Measurements from ENCODE around the gene ZNRF1. TPM values are rescaled to one million over a fixed set of nuclear protein-coding genes. Genes with fewer than 3 reads are reported as not detected.

The ZNRF1 gene
- total RNA-seq, 1 donor from 2014 or later, result 2.8 TPM

DNA sequence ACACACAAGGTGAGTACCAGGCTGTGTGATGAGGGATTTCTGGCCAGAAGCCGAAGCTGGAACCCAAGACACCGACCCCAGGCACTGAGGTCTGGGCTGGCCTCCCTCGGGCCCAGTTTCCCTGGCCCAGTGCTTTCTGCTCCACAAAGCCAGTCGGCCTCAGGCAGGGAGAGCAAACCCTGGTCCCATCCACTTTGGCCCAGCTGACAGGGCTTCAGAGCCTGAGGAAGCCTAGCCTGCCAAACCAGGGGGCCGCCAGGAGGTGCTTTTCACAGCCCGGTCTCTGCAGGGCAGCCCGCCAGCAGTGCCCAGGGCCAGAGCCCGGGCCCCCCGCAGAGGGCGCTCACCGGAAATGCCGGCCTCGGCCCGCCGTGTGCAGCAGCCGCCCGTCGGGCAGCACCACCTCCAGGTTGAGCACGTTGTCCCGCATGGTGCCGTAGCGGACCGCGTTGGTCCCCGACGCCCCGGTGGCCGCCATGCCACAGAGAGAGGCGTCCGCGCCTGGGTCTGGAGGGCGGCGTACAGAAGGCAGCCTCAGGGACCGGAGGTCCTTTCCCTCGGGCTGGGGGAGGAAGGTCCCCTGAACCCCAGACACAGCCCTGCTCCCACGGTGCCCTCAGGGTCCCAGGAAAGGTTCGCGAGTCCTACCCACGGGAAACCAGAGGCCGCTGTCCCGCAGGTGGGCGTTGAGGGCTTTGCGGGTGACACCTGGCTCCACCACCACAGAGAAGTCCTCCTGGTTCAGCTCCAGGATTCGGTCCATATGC is 115.5 kb downstream of the ZNRF1 start:
- TF ChIP-seq, protein P1, sequence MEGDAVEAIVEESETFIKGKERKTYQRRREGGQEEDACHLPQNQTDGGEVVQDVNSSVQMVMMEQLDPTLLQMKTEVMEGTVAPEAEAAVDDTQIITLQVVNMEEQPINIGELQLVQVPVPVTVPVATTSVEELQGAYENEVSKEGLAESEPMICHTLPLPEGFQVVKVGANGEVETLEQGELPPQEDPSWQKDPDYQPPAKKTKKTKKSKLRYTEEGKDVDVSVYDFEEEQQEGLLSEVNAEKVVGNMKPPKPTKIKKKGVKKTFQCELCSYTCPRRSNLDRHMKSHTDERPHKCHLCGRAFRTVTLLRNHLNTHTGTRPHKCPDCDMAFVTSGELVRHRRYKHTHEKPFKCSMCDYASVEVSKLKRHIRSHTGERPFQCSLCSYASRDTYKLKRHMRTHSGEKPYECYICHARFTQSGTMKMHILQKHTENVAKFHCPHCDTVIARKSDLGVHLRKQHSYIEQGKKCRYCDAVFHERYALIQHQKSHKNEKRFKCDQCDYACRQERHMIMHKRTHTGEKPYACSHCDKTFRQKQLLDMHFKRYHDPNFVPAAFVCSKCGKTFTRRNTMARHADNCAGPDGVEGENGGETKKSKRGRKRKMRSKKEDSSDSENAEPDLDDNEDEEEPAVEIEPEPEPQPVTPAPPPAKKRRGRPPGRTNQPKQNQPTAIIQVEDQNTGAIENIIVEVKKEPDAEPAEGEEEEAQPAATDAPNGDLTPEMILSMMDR (IDR thresholded peaks at IDR 0.05), result no peak
- Mint-ChIP-seq H3K4me3 (no peak overlapping the region), H3K27ac (no peak overlapping the region), H3K9me3 (no peaks in the 10 kb centered on the region), H3K4me1 (peaks cover 23% of the 10 kb centered on the region), H3K27me3 (peaks cover 34% of the 10 kb centered on the region), H3K36me3 (ENCODE audit: low read depth) (no peaks in the 10 kb centered on the region)
- CTCF ChIA-PET, result interaction anchor here (1.9 kb wide), 1 partner anchor 115 kb away, joined by 7 read pairs; the partner anchor contains the start of gene ZNRF1
- no peak for ATAC-seq (ENCODE audit: low read depth)
- POLR2A ChIA-PET, result no interaction called here
- intact Hi-C loops (cut with micrococcal nuclease), result loop anchor here (5.0 kb wide), 1 partner anchor 232 kb away; no protein-coding TSS in a partner anchor
- DNase-seq, result no peak

GRCh38 chr16:75114946-75115825 is 116.4 kb downstream of the ZNRF1 start:
- no peaks in the 10 kb centered on the region for H3K36me3 Mint-ChIP-seq (ENCODE audit: low read depth)
- ChIA-PET CTCF (no interaction called here), POLR2A (no interaction called here)
- ATAC-seq (ENCODE audit: low read depth) (no peak), DNase-seq (no peak)
- H3K9me3 Mint-ChIP-seq, result no peaks in the 10 kb centered on the region
- intact Hi-C loops (cut with micrococcal nuclease), result loop anchor here (5.0 kb wide), 1 partner anchor 233 kb away; no protein-coding TSS in a partner anchor
- TF ChIP-seq, protein P1 (IDR thresholded peaks at IDR 0.05), result no peak
- H3K4me3 Mint-ChIP-seq, result no peak overlapping the region
- H3K27ac Mint-ChIP-seq, result no peak overlapping the region
- H3K27me3 Mint-ChIP-seq, result peaks cover 29% of the 10 kb centered on the region
- H3K4me1 Mint-ChIP-seq, result peaks cover 15% of the 10 kb centered on the region

GRCh38 chr16:75116081-75116910 is 117.5 kb downstream of the ZNRF1 start, which contains the start of gene LDHD:
TSS of gene LDHD (minus strand) at chr16:75116780. CDS start at chr16:75116720, 60 bp downstream.
- ChIA-PET POLR2A (no interaction called here), CTCF (interaction anchor here (1.4 kb wide), 1 partner anchor 118 kb away, joined by 3 read pairs; the partner anchor contains the start of gene ZNRF1)
- intact Hi-C loops (cut with micrococcal nuclease), result no loop called here
- Mint-ChIP-seq H3K4me3 (no peak within 1 kb of the TSS), H3K36me3 (ENCODE audit: low read depth) (no peaks in the 10 kb centered on the region), H3K27ac (no peak within 1 kb of the TSS), H3K9me3 (no peaks in the 10 kb centered on the region), H3K4me1 (peaks cover 4% of the 10 kb centered on the region), H3K27me3 (peaks cover 19% of the 10 kb centered on the region)
- ATAC-seq (ENCODE audit: low read depth), result no peak
- TF ChIP-seq, protein P1 (IDR thresholded peaks at IDR 0.05), result no peak
- DNase-seq, result no peak

DNA sequence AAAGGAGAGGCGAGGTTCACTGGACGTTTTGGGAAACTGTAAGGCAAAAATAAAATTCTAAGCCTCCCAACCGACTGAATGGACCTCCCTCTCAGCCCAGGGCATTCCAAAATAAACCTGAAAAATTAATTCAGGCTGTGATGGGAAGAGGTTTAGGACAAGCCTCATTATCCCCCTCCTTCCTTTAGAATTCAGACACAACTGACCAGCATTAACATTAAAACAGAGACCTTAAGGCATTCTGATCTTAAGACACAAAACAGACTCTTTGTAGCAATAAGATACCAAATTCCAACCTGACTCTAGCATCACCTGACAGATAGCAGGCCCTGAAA is 118.1 kb downstream of the ZNRF1 start:
- intact Hi-C loops (cut with micrococcal nuclease), result no loop called here
- ATAC-seq (ENCODE audit: low read depth) (no peak), DNase-seq (no peak)
- Mint-ChIP-seq H3K9me3 (no peaks in the 10 kb centered on the region), H3K27ac (no peak overlapping the region), H3K4me3 (no peak overlapping the region), H3K27me3 (peaks cover 14% of the 10 kb centered on the region), H3K4me1 (peaks cover 2% of the 10 kb centered on the region), H3K36me3 (ENCODE audit: low read depth) (no peaks in the 10 kb centered on the region)
- ChIA-PET POLR2A (no interaction called here), CTCF (interaction anchor here (1.4 kb wide), 1 partner anchor 119 kb away, joined by 3 read pairs; the partner anchor contains the start of gene ZNRF1)
- TF ChIP-seq, protein P1 (IDR thresholded peaks at IDR 0.05), result no peak

Data from activated B cell treated with CpG ODN at 0.5 μM for 24 hours (primary cell).